Effector memory CD8-positive, alpha-beta T cell (primary cell): ENCODE results near the gene COPZ1.

ENCODE experiments used
- ATAC-seq: fragments of 150-1000 bp; cut with Tn5 transposase; replicated peaks from 2 replicates; pipeline ENCODE4 v1.10.0; 2021; ENCODE audit warnings: mild to moderate bottlenecking, moderate library complexity
- DNase-seq, 3 experiments: peaks; one replicate each; pipeline ENCODE4 v3.0.0; 2021
- H3K27ac Mint-ChIP-seq, 2 donors: one replicate each; pipeline ENCODE4 v1.8.0; 2022; ENCODE audit warnings: mild to moderate bottlenecking in 2 of 2, mixed read lengths in 2 of 2, moderate library complexity in 2 of 2
- H3K27me3 Mint-ChIP-seq, 2 donors: one replicate each; pipeline ENCODE4 v1.8.0; 2022; ENCODE audit warnings: mixed read lengths in 2 of 2
- H3K36me3 Mint-ChIP-seq: one replicate; pipeline ENCODE4 v1.8.0; 2022; ENCODE audit warnings: mild to moderate bottlenecking, moderate library complexity, mixed read lengths; ENCODE audit not compliant: insufficient read depth
- H3K4me1 Mint-ChIP-seq, 2 donors: one replicate each; pipeline ENCODE4 v1.8.0; 2022; ENCODE audit warnings: low read depth in 2 of 2, mixed read lengths in 2 of 2
- H3K4me3 Mint-ChIP-seq, 2 donors: one replicate each; pipeline ENCODE4 v1.8.0; 2022; ENCODE audit warnings: mild to moderate bottlenecking in 2 of 2, mixed read lengths in 2 of 2, moderate library complexity in 2 of 2
- H3K9me3 Mint-ChIP-seq, 2 donors: one replicate each; pipeline ENCODE4 v1.8.0; 2022; ENCODE audit warnings: mixed read lengths in 2 of 2

COPZ1 gene

DNA sequence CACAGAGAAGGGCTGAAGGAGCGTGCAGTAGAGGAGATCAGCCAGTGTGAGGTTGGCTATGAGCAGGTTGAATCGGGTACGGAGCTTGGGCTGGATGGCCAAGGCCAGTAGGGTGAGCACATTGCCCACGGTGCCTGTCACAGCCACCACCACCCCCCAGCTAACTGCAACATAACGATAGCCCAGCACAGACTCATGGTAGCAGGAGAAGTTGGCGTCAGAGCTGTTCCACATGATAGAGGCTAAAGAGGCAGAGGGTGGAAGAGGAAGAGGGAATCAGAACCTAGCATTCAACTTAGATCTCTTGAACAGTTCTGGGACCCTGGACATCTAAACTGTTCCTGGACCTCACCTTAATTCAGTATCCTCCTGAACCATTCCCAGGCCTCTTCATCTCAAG, 38.7 kb downstream of the COPZ1 start:
- peak overlapping the region in 1 of 2 donors; percentile 28 for H3K4me3 Mint-ChIP-seq
- ATAC-seq, result no peak

DNA sequence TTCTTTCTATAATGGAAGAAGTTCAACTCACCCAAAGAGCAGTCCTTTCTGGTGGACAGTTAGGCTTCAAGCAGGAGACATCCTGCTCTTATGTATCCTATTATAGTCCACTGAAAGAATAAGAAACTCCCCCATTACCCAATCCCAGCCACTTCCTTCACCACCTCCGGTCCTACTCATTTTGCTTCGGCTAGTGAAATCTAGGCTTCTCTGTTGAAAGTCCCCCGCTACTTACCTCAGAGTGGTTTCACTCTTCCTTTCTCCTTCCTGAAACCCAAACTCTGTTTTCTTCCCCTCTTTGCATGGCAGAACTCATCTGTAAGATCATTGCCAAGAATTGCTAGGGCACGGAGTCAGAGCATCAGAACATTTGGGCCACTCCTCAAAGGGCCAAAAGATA, 39.5 kb downstream of the COPZ1 start, which contains the start of gene GPR84:
TSS of gene GPR84 (minus strand) at position 74 of the 400 bp plus-strand sequence. CDS start 635 bp downstream, outside the sequence.
- Mint-ChIP-seq H3K27ac (peak within 1 kb of the TSS; percentile 51 to 84), H3K27me3 (peaks cover 0 to 6% of the 10 kb centered on the region in 2 donors), H3K4me3 (peak within 1 kb of the TSS; percentile 23 to 28), H3K9me3 (no peaks in the 10 kb centered on the region), H3K36me3 (no peaks in the 10 kb centered on the region), H3K4me1 (peaks cover 28 to 32% of the 10 kb centered on the region in 2 donors)
- DNase-seq (no peak), ATAC-seq (peak; percentile 43)

More for the DNA sequence above, 38.7 kb downstream of the COPZ1 start:
- DNase-seq, result no peak
- no peaks in the 10 kb centered on the region for H3K27me3 Mint-ChIP-seq
- no peaks in the 10 kb centered on the region for H3K9me3 Mint-ChIP-seq
- peaks cover 21 to 24% of the 10 kb centered on the region in 2 donors for H3K4me1 Mint-ChIP-seq
- peak overlapping the region; percentile 51 to 84 for H3K27ac Mint-ChIP-seq
- H3K36me3 Mint-ChIP-seq, result no peaks in the 10 kb centered on the region

DNA sequence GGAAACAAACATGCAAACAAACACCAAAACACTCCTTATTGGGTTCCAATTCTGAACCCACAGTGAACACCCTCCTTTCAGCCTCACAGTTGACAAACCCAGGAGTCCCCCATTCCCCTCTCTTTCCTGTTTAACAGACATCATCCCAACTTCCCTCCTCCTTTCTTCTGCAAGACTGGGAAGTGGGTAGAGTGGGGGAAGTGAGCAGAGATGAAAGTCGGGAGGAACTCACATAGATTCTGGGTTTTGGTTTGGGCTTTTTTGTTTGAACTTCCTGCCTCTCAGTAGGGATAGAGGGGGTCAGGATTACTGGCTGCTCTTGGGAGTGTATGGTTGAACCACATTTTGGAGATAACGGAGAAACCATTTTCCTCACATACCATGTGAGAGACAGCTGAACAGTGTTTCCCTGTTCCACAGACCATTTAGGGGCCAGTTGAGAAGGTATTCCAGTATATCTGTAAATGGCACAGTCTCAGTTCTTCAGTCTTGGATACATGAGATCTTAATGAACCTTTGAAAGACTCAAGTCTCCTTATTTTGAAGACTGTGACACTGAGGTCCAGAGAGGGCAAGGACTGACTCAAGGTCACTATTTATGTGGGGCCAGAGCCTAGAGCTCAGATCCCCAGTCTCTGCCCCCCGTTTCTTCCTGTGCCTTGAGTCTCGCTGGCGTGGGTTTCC, 43.2 kb downstream of the COPZ1 start:
- Mint-ChIP-seq H3K27ac (peak overlapping the region; percentile 17 to 83), H3K9me3 (no peaks in the 10 kb centered on the region), H3K4me3 (peak overlapping the region; percentile 18 to 83), H3K36me3 (no peaks in the 10 kb centered on the region), H3K4me1 (peaks cover 32 to 39% of the 10 kb centered on the region in 2 donors), H3K27me3 (peaks cover 0 to 7% of the 10 kb centered on the region in 2 donors)
- DNase-seq (no peak), ATAC-seq (peak; percentile 11)

DNA sequence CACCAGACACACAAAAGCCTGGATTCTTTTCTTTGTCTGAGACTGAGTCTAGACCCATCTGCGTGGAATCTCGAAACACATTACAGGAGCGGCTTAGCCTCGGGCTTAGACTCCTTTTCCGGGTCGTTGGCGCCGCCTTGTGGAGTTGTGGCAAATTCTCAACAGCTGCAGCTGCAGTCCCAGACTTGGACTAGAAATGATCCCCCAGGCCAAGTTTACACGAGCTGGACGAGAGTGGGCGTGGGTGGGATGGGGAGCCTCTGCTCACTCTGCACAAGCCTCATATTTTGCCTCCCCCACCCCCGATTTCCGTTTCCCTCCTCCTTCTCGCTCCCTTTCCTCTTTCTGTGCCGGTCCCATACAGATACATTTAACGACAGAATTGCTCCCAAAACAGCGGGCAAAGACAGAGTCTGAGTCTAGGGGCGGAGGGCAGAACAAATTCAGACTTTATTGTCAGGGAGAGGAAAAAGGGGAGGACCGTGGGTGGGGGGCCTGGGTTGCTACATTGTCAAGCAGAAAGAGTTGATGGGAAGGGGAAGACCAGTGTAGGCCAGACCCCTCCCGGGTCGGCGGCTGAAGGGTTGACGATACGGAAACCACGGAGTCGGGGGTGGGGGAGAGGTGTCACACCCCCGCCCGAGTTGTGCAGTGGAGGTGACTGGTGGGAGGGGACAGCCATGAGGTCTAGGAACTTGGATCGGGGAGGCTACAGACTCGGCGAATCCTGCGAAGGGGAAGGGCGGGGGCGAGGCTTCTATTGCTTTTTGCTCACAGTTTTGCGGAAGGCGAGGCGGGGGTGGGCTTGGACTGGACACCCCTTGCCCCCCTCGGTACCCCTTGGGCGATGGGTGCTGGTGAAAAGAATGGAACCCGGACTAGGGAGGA, 44.0 kb downstream of the COPZ1 start:
- peak overlapping the region in 1 of 2 donors; percentile 83 for H3K27ac Mint-ChIP-seq
- peak overlapping the region; percentile 18 to 83 for H3K4me3 Mint-ChIP-seq
- no peaks in the 10 kb centered on the region for H3K9me3 Mint-ChIP-seq
- H3K4me1 Mint-ChIP-seq, result peaks cover 27 to 32% of the 10 kb centered on the region in 2 donors
- peak; percentile 88 for ATAC-seq
- peaks cover 0 to 7% of the 10 kb centered on the region in 2 donors for H3K27me3 Mint-ChIP-seq
- no peaks in the 10 kb centered on the region for H3K36me3 Mint-ChIP-seq
- DNase-seq, result peak; percentile 84 to 88 (median 88)

DNA sequence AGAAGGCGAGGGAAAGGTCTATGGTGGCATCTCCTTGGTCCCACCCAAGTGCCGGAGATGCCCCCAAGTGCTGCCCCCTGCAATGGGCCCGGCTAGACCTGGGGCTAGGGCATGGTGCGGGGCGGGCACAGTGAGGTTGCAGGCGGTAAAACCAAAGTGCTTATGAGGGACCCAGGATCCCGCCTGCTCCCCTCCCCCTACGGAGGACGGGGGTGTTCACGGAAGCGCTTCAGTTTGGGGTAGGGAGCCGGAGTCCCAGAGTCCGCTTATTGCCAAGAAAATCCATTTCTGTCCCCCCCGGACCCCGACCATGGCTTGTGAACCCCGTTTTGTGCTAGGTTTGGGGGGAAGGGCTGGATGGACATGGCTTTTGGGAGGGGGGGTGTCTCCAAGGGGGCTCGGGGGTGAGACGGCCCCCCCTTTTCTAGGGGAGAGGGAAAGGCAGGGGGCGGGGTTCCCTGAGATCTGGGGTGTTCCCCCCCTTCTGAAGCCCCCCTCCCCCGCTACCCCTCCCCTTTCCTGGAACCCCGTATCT, 44.7 kb downstream of the COPZ1 start:
- H3K27ac Mint-ChIP-seq, result peak overlapping the region in 1 of 2 donors; percentile 83
- no peak for DNase-seq
- peaks cover 0 to 7% of the 10 kb centered on the region in 2 donors for H3K27me3 Mint-ChIP-seq
- H3K4me1 Mint-ChIP-seq, result peaks cover 19 to 24% of the 10 kb centered on the region in 2 donors
- no peaks in the 10 kb centered on the region for H3K36me3 Mint-ChIP-seq
- peak overlapping the region in 1 of 2 donors; percentile 83 for H3K4me3 Mint-ChIP-seq
- ATAC-seq, result no peak
- H3K9me3 Mint-ChIP-seq, result no peaks in the 10 kb centered on the region

DNA sequence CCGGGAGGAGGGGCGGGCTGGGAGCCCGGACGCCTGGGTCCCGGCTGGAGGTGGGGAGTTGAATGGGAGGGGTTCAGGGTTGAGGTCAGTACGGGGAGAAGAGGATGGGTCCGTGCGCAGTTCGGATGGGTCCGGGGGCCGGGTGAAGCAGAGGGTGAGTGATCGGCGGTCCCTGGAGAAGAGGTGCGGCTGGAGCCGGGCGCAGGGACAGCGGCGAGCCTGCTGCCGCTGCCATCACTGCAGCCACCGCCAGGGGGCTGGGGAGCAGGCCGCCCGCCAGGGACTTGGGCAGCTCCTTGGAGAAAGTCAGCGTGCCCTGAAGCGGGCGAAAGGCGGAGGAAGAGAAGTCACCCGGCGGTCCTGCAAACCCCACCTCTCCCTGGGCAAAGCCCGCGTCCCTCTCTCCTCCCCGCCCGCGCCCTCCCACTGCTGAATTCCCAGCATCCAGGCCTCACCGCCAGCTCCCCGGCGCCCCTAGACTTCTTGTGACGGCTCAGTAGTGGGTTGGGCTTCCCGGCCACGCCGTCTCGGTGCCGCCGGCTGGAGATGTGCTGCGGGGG, 45.3 kb downstream of the COPZ1 start:
- no peak for ATAC-seq
- H3K4me1 Mint-ChIP-seq, result peaks cover 19 to 22% of the 10 kb centered on the region in 2 donors
- H3K36me3 Mint-ChIP-seq, result no peaks in the 10 kb centered on the region
- no peak overlapping the region for H3K27ac Mint-ChIP-seq
- peaks cover 0 to 7% of the 10 kb centered on the region in 2 donors for H3K27me3 Mint-ChIP-seq
- DNase-seq, result no peak
- no peaks in the 10 kb centered on the region for H3K9me3 Mint-ChIP-seq
- H3K4me3 Mint-ChIP-seq, result peak overlapping the region in 1 of 2 donors; percentile 49

DNA sequence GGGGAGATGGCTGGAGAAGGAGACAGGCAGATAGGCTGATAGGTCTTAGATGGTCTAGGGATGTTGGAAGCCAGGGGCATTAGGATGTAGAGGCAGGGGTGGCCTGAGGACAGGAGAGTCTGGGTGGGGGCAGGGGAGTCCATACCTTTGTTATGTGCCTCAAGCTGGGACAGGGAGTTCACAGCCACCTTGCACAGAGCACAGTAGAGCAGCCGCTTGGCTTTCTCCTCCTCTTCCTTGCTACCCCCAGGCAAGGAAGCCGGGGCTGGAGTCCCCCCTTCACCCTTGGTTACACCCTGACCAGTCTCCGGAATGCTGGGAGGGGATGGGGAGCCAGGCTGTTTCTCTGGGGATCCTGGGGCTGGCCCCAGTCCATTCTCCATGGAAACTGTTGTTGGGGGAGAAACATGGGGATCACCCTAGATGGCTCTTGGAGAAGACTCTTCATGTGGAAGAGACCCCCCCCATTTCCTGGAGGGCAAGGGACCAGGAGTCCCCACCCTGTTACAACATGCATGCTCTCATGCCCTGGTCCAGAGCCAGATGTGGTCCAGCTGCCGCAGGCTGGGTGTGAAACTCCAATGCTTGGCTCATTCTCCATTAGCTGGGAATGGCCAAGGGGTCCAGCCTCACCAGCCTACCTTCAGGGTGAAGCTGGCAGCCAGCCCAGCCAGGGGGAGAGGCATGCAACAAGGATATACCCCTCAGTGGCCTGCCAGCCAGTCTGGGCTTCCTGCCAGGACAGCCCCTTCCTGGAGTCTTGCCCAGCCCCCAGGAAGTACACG, 46.6 kb downstream of the COPZ1 start:
- no peaks in the 10 kb centered on the region for H3K36me3 Mint-ChIP-seq
- H3K9me3 Mint-ChIP-seq, result no peaks in the 10 kb centered on the region
- H3K27ac Mint-ChIP-seq, result peak overlapping the region in 1 of 2 donors; percentile 38
- H3K4me3 Mint-ChIP-seq, result no peak overlapping the region
- DNase-seq (no peak), ATAC-seq (no peak)
- H3K4me1 Mint-ChIP-seq, result peaks cover 19 to 22% of the 10 kb centered on the region in 2 donors
- H3K27me3 Mint-ChIP-seq, result peaks cover 0 to 7% of the 10 kb centered on the region in 2 donors

DNA sequence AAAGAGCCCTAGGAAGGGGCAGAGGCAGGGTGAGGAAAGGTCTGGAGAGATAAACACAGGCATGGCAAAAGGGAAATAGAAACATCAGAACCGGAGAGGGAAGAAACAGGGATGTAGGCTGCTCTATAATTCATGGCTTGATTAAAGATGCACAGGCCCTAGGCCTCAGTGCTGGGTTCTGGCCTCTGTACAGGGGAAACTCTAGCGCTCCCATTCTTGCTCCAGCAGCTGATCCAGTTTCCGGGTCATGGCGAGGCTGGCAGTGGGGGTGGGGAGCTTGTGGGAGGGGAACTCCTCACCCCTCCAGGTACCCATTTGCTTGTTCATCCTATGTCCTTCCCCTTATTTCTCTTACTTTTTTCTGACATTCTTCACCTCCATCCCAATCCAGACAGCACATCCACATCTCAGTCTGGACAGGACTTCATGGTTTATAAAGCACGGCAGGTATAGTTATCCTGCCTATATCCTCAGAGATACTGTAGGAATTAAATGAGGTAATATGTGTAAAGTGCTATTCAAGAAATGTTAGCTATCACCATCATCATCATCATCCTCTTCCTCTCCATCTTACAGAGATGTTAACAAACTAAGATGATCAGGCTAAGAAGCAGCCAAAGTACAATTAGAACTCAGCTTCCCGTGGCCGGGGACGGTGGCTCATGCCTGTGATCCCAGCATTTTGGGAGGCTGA, 47.3 kb downstream of the COPZ1 start:
- no peak for DNase-seq
- Mint-ChIP-seq H3K4me3 (no peak overlapping the region), H3K9me3 (no peaks in the 10 kb centered on the region), H3K27ac (peak overlapping the region; percentile 50 to 60), H3K36me3 (no peaks in the 10 kb centered on the region), H3K27me3 (peaks cover 0 to 7% of the 10 kb centered on the region in 2 donors), H3K4me1 (peaks cover 19 to 22% of the 10 kb centered on the region in 2 donors)
- no peak for ATAC-seq

DNA sequence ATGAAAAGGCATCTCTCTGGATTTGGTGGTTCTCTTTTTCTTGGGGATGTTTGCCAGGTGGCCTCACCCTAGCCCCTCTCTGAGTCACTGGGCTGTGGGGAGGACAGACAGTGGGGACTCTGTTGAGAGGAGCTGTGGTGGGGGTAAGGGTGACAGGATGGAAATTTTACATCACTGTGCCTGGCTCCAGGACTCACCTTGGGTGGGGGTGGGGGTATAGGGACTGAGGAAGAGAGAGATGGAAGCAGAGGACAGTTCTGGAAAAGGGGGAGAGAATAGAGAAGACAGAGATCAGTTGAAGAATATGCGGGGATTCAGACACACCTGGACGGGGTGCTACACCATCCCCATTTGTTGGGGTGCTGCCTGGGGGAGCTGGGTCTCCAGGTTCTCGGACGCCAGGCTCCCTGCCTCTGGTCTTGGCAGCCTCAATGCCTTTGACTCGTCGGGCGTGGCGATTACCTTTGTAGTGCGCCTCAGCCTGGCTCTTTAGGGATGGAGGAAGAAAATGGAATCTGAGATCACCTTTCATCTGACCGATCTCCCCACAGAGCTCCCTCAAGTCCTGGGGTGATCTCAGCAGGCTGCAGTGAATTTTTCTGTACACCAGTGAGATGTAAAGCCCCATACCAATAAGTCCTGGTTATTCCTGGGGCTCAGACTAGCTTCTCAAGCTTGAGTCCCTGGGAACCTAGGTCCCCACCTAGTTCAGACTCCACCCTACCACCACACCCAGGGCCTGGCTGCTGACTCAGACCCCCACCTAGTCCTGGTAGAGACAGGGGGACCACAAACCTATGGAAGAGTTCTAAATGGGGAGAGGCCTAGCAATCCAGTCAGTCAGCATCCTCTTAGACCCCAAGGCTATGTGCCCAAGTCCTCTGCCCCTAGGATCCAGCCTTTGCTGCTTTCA, 49.0 kb downstream of the COPZ1 start:
- H3K27ac Mint-ChIP-seq, result no peak overlapping the region
- ATAC-seq, result no peak
- peaks cover 9 to 14% of the 10 kb centered on the region in 2 donors for H3K4me1 Mint-ChIP-seq
- H3K9me3 Mint-ChIP-seq, result no peaks in the 10 kb centered on the region
- DNase-seq, result no peak
- no peaks in the 10 kb centered on the region for H3K36me3 Mint-ChIP-seq
- H3K27me3 Mint-ChIP-seq, result peaks cover 0 to 7% of the 10 kb centered on the region in 2 donors
- no peak overlapping the region for H3K4me3 Mint-ChIP-seq

DNA sequence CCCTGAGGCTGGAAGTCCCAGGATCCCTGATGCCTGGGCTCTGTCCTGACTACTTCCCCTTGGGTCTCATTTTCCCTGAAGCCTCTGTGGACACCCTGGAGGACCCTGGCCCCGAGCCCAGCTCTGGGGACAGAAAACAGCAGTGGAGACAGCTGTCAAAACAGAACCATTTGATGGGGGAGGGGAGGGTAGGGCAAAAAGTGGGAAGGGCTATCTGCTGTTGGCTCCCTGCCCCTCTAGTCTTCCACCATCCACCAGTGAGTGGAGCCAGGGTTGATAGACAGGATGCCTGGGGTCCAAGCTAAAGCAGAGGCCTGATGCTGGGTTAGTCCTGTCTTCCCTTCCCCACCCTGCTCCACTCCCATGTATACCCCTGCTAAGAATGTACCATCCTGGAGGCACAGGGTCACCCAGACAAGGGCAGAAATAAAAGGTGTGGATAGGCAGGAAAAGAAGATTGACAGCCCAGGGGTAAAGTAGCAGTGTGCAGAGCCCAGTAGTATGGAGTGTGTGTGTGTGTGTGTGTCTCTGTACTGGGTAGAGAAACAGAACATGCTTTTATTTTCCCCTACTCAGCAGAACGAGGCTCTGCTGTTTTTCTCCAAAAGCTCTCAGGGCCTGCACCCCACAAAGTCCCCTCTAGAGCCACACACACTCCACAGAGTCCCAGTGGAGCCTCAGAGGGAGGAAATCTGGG, 49.8 kb downstream of the COPZ1 start:
- ATAC-seq, result no peak
- H3K27ac Mint-ChIP-seq, result peak overlapping the region in 1 of 2 donors; percentile 44
- no peaks in the 10 kb centered on the region for H3K27me3 Mint-ChIP-seq
- H3K9me3 Mint-ChIP-seq, result no peaks in the 10 kb centered on the region
- no peak overlapping the region for H3K4me3 Mint-ChIP-seq
- peaks cover 8 to 12% of the 10 kb centered on the region in 2 donors for H3K4me1 Mint-ChIP-seq
- H3K36me3 Mint-ChIP-seq, result no peaks in the 10 kb centered on the region
- no peak for DNase-seq

DNA sequence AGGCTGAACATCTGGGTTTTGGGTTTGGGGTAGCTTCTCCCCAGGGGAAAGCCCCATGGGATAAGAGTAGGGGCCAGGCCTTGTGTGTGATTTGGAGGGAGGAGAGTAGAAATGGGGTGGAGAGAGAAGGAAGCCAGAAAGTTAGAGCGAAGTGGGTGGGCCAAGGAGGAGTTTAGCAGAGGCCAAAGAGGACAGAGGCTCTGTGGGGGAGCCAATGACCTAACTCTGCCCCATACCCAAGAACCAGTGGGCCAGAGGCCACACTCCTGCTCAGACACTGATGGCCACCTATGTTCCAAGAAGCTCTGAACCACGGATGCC, 50.3 kb downstream of the COPZ1 start:
- Mint-ChIP-seq H3K4me1 (peaks cover 9 to 13% of the 10 kb centered on the region in 2 donors), H3K36me3 (no peaks in the 10 kb centered on the region), H3K27ac (peak overlapping the region in 1 of 2 donors; percentile 44), H3K9me3 (no peaks in the 10 kb centered on the region), H3K27me3 (no peaks in the 10 kb centered on the region), H3K4me3 (no peak overlapping the region)
- DNase-seq (no peak), ATAC-seq (no peak)
